Endodermal cell (in vitro differentiated cells): ENCODE measurements around the gene ZBED3. TPM values are rescaled to one million over a fixed set of nuclear protein-coding genes. Genes with fewer than 3 reads are reported as not detected.

Experiments
- DNase-seq: peaks from one replicate; pipeline ENCODE4 v3.0.0-alpha.2; 2017
- H3K27ac ChIP-seq: 2 replicates; pipeline ENCODE4 v1.5.1; 2013; ENCODE audit warnings: mild to moderate bottlenecking, low read depth, low read length, moderate library complexity
- H3K27me3 ChIP-seq: 2 replicates; pipeline ENCODE4 v1.6.1; 2013; ENCODE audit warnings: mild to moderate bottlenecking, low read length, moderate library complexity; ENCODE audit not compliant: insufficient read depth, control insufficient read depth, poor library complexity, severe bottlenecking
- H3K36me3 ChIP-seq: 2 replicates; pipeline ENCODE4 v1.7.0; 2013; ENCODE audit warnings: mild to moderate bottlenecking, low read length, moderate library complexity; ENCODE audit not compliant: control insufficient read depth, insufficient read depth
- H3K4me1 ChIP-seq: one replicate; pipeline ENCODE4 v1.7.0; 2013; ENCODE audit warnings: low read length; ENCODE audit not compliant: control insufficient read depth, insufficient read depth
- H3K4me3 ChIP-seq: 2 replicates; pipeline ENCODE4 v1.5.1; 2013; ENCODE audit warnings: mild to moderate bottlenecking, low read length, moderate library complexity
- H3K9ac ChIP-seq: 2 replicates; pipeline ENCODE4 v1.6.1; 2013; ENCODE audit warnings: mild to moderate bottlenecking, low read length, moderate library complexity; ENCODE audit not compliant: poor library complexity, severe bottlenecking; ENCODE audit errors: extremely low read depth
- H3K9me3 ChIP-seq: 2 replicates; pipeline ENCODE4 v1.6.1; 2013; ENCODE audit warnings: mild to moderate bottlenecking, low read length, moderate library complexity; ENCODE audit not compliant: control insufficient read depth
- H3K27ac Mint-ChIP-seq: 2 replicates; pipeline ENCODE4 v1.8.0; 2020; ENCODE audit warnings: mixed read lengths
- H3K27me3 Mint-ChIP-seq: 2 replicates; pipeline ENCODE4 v1.8.0; 2021; ENCODE audit warnings: mild to moderate bottlenecking, mixed read lengths; ENCODE audit not compliant: insufficient read depth
- H3K36me3 Mint-ChIP-seq: 2 replicates; pipeline ENCODE4 v1.8.0; 2020; ENCODE audit warnings: low read depth, mixed read lengths
- H3K4me1 Mint-ChIP-seq: 2 replicates; pipeline ENCODE4 v1.8.0; 2020; ENCODE audit warnings: mixed read lengths
- H3K4me3 Mint-ChIP-seq: 2 replicates; pipeline ENCODE4 v1.8.0; 2020; ENCODE audit warnings: mild to moderate bottlenecking, moderate library complexity, mixed read lengths
- H3K9me3 Mint-ChIP-seq: 2 replicates; pipeline ENCODE4 v1.8.0; 2020; ENCODE audit warnings: mild to moderate bottlenecking, mixed read lengths
- CTCF ChIP-seq: fragments of 200-600 bp; sonication (generic); conservative IDR thresholded peaks from 2 replicates; pipeline ENCODE4 v1.5.0; 2021; ENCODE audit warnings: antibody characterized with exemption, mild to moderate bottlenecking
- WGBS, 2 experiments: methylation state at CpG; one replicate each; pipeline versions ENCODE4 v1.1.5 to v1.1.7; 2013; ENCODE audit warnings: missing lambda C conversion rate in 2 of 2, mixed read lengths in 1 of 2; ENCODE audit not compliant: insufficient coverage in 1 of 2, insufficient read length in 1 of 2; 5-methylcytosine and 5-hydroxymethylcytosine counted together
- total RNA-seq, 2 donors: library from RNA; stranded (reverse); fragmentation: NEBNext Ultra II Directional in 1 of 2; extraction: Animal tissue kit (Norgen Biotek cat#: 25700) in 1 of 2; gene quantifications; 2 replicates in 1 of 2; 3 replicates in 1 of 2; pipeline ENCODE4 v1.2.1, GENCODE V29; 2021

Gene ZBED3
- total RNA-seq, 2 donors from 2014 or later: 5.3 to 5.6 TPM

- Mint-ChIP-seq H3K27me3 (no peaks in the 10 kb centered on the region), H3K36me3 (peaks cover 17% of the 10 kb centered on the region), H3K4me1 (no peaks in the 10 kb centered on the region), H3K9me3 (no peaks in the 10 kb centered on the region), H3K27ac (no peak overlapping the region), H3K4me3 (no peak overlapping the region)
- H3K4me3 ChIP-seq: no peak overlapping the region
- H3K36me3 ChIP-seq: no peaks in the 10 kb centered on the region
- H3K4me1 ChIP-seq: no peaks in the 10 kb centered on the region
- no peak overlapping the region for H3K9ac ChIP-seq
- H3K27ac ChIP-seq: no peak overlapping the region
- no peaks in the 10 kb centered on the region for H3K9me3 ChIP-seq
- H3K27me3 ChIP-seq: no peaks in the 10 kb centered on the region
- no peak for DNase-seq
- no peak for TF ChIP-seq CTCF
Observed at GRCh38 chr5:77104813-77105212, 17.7 kb upstream of the ZBED3 start.

GRCh38 chr5:77103457-77103856 is 16.4 kb upstream of the ZBED3 start:
- no peaks in the 10 kb centered on the region for H3K27me3 ChIP-seq
- H3K36me3 ChIP-seq: no peaks in the 10 kb centered on the region
- Mint-ChIP-seq H3K36me3 (peaks cover 17% of the 10 kb centered on the region), H3K4me1 (no peaks in the 10 kb centered on the region), H3K27me3 (no peaks in the 10 kb centered on the region), H3K27ac (no peak overlapping the region), H3K4me3 (no peak overlapping the region), H3K9me3 (no peaks in the 10 kb centered on the region)
- no peak for TF ChIP-seq CTCF
- WGBS, 2 experiments: 88% methylated on average over 1 of the region's 1 CpG; no CpG with 5 or more reads in 1 of the 2 experiments
- no peaks in the 10 kb centered on the region for H3K4me1 ChIP-seq
- H3K4me3 ChIP-seq: no peak overlapping the region
- H3K27ac ChIP-seq: no peak overlapping the region
- DNase-seq: no peak
- no peak overlapping the region for H3K9ac ChIP-seq
- H3K9me3 ChIP-seq: no peaks in the 10 kb centered on the region

- TF ChIP-seq CTCF: no peak
- H3K36me3 Mint-ChIP-seq: peaks cover 17% of the 10 kb centered on the region
- H3K9me3 Mint-ChIP-seq: no peaks in the 10 kb centered on the region
- no peaks in the 10 kb centered on the region for H3K4me1 Mint-ChIP-seq
- no peak for DNase-seq
- Histone ChIP-seq H3K27ac (no peak overlapping the region), H3K9ac (no peak overlapping the region), H3K4me3 (no peak overlapping the region), H3K36me3 (no peaks in the 10 kb centered on the region), H3K4me1 (no peaks in the 10 kb centered on the region), H3K9me3 (no peaks in the 10 kb centered on the region), H3K27me3 (no peaks in the 10 kb centered on the region)
- H3K27ac Mint-ChIP-seq: no peak overlapping the region
- WGBS, 2 experiments: 98 to 100% methylated on average over 6 to 7 of the region's 7 CpGs
- H3K27me3 Mint-ChIP-seq: no peaks in the 10 kb centered on the region
- H3K4me3 Mint-ChIP-seq: no peak overlapping the region
Observed at GRCh38 chr5:77102549-77102948, 15.5 kb upstream of the ZBED3 start.
